ENCODE data around the gene ATG2A.
A peak's percentile ranks its signal among the peaks of the same experiment; 100 is the strongest.

ATG2A gene

GRCh38 chr11:64855596-64856304, 61.3 kb downstream of the ATG2A start:
- no peak overlapping the region for H3K4me3 ChIP-seq (ENCODE audit: low read depth, low read length)
- CTCF ChIA-PET = interaction anchor here (1.2 to 37.3 kb wide), 5 partner anchors 8 to 157 kb away, joined by 4 to 1375 read pairs (median 20); partner anchors contain the start of gene EHD1
- POLR2A ChIA-PET = interaction anchor here (1.6 to 3.7 kb wide), 4 partner anchors 9 to 23 kb away, joined by 16 to 38 read pairs (median 20); partner anchors contain the start of gene EHD1
- DNase-seq (ENCODE audit: low read depth, low spot score) = no peak
- TF ChIP-seq CTCF (IDR thresholded peaks at IDR 0.05; ENCODE audit: insufficient read depth, low read length, missing control alignments) = no peak

- ChIA-PET CTCF (interaction anchor here (0.9 to 37.3 kb wide), 11 partner anchors 7 to 263 kb away, joined by 3 to 1375 read pairs (median 4); partner anchors contain the start of genes ARL2, CDC42BPG, EHD1 and ZNHIT2), POLR2A (interaction anchor here (1.6 to 3.7 kb wide), 4 partner anchors 10 to 24 kb away, joined by 16 to 38 read pairs (median 20); partner anchors contain the start of gene EHD1)
- peak; percentile 47 for DNase-seq (ENCODE audit: low read depth, low spot score)
- TF ChIP-seq CTCF (IDR thresholded peaks at IDR 0.05; ENCODE audit: insufficient read depth, low read length, missing control alignments) = no peak
- no peak overlapping the region for H3K4me3 ChIP-seq (ENCODE audit: low read depth, low read length)
These were observed 62.2 kb downstream of the ATG2A start for GRCh38 chr11:64854534-64855502.

- H3K4me3 ChIP-seq (ENCODE audit: low read depth, low read length) = no peak overlapping the region
- POLR2A ChIA-PET = interaction anchor here (1.6 to 3.7 kb wide), 4 partner anchors 11 to 24 kb away, joined by 16 to 38 read pairs (median 20); partner anchors contain the start of gene EHD1
- TF ChIP-seq CTCF (IDR thresholded peaks at IDR 0.05; ENCODE audit: insufficient read depth, low read length, missing control alignments) = no peak
- DNase-seq (ENCODE audit: low read depth, low spot score) = no peak
- CTCF ChIA-PET = interaction anchor here (0.9 to 37.3 kb wide), 11 partner anchors 9 to 264 kb away, joined by 3 to 1375 read pairs (median 4); partner anchors contain the start of genes ARL2, CDC42BPG, EHD1 and ZNHIT2
These were observed 62.9 kb downstream of the ATG2A start for GRCh38 chr11:64854157-64854533.

- no peak overlapping the region for H3K4me3 ChIP-seq (ENCODE audit: low read depth, low read length)
- POLR2A ChIA-PET = interaction anchor here (2.7 to 3.7 kb wide), 3 partner anchors 11 to 23 kb away, joined by 19 to 38 read pairs (median 20); no protein-coding TSS in a partner anchor
- DNase-seq (ENCODE audit: low read depth, low spot score) = no peak
- no peak for TF ChIP-seq CTCF (IDR thresholded peaks at IDR 0.05; ENCODE audit: insufficient read depth, low read length, missing control alignments)
- CTCF ChIA-PET = interaction anchor here (0.9 to 37.3 kb wide), 10 partner anchors 8 to 264 kb away, joined by 3 to 1375 read pairs (median 4); partner anchors contain the start of genes CDC42BPG, EHD1 and ZNHIT2
These were observed 63.3 kb downstream of the ATG2A start for GRCh38 chr11:64853709-64854108.

GRCh38 chr11:64852804-64853509, 64.1 kb downstream of the ATG2A start:
- H3K4me3 ChIP-seq (ENCODE audit: low read depth, low read length) = no peak overlapping the region
- CTCF ChIA-PET = interaction anchor here (0.8 to 37.3 kb wide), 8 partner anchors 9 to 160 kb away, joined by 3 to 1375 read pairs (median 8); partner anchors contain the start of genes CDC42BPG and EHD1
- DNase-seq (ENCODE audit: low read depth, low spot score) = no peak
- TF ChIP-seq CTCF (IDR thresholded peaks at IDR 0.05; ENCODE audit: insufficient read depth, low read length, missing control alignments) = no peak
- POLR2A ChIA-PET = interaction anchor here (2.7 to 3.7 kb wide), 3 partner anchors 12 to 24 kb away, joined by 19 to 38 read pairs (median 20); no protein-coding TSS in a partner anchor

All from AG04449 (cell line).